A673 (cell line): ENCODE measurements around the gene RASSF7.

Experiments
- EZH2 ChIP-seq: fragments of 200-600 bp; sonication (generic); IDR thresholded peaks from 2 replicates; pipeline ENCODE4 v1.6.1; 2017; ENCODE audit warnings: borderline replicate concordance, low read depth, mild to moderate bottlenecking, mixed read lengths, antibody characterized with exemption, low read length; ENCODE audit not compliant: poor library complexity, severe bottlenecking
- TF ChIP-seq, protein P1 (sequence below): fragments of 300-800, 200-600 bp; sonication (generic); conservative IDR thresholded peaks from 2 replicates; pipeline ENCODE4 v1.5.1; 2017; ENCODE audit warnings: low read depth, mild to moderate bottlenecking, antibody characterized with exemption, low read length, moderate library complexity, mixed read lengths

DNA sequence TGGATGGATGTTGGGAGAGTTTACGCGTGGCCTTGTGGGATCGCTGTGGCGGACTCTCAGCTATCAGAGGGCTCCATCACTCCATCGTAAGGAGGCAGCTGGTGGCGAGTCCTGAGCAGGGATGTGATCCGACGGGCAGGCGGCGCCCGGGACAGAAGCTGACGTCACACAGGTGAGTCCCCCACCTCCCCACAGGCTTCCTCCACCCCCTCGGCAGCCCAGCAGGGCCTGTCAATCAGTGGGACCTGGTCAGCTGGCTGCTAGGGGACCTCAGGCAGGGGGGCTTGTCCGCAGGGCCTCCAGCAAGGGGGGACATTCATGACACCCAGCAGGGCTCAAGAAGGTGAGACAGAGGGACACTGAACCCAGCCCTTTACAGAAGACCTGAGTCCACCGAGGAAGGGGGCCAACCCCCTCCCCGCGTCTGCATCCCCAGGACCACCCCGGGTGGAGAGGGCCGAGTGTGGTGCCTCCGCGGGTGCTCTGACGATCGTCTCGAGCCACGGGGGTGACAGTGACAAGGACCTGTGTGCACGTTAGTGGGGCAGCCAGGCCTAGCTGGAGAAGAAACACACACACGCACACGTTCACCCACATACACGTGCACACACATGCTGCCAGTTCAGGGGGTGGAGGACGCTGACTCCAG lies 32.5 kb upstream of the RASSF7 start:
- TF ChIP-seq, protein P1, sequence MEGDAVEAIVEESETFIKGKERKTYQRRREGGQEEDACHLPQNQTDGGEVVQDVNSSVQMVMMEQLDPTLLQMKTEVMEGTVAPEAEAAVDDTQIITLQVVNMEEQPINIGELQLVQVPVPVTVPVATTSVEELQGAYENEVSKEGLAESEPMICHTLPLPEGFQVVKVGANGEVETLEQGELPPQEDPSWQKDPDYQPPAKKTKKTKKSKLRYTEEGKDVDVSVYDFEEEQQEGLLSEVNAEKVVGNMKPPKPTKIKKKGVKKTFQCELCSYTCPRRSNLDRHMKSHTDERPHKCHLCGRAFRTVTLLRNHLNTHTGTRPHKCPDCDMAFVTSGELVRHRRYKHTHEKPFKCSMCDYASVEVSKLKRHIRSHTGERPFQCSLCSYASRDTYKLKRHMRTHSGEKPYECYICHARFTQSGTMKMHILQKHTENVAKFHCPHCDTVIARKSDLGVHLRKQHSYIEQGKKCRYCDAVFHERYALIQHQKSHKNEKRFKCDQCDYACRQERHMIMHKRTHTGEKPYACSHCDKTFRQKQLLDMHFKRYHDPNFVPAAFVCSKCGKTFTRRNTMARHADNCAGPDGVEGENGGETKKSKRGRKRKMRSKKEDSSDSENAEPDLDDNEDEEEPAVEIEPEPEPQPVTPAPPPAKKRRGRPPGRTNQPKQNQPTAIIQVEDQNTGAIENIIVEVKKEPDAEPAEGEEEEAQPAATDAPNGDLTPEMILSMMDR: no peak
- TF ChIP-seq EZH2: no peak
